Activated naive CD8-positive, alpha-beta T cell treated with anti-CD3 and anti-CD28 coated beads, Interleukin-2, amount 50 U/mL, for 24 hours (primary cell): ENCODE data around the gene TMEM98.
"Not testable (repeated sequence)": the region's sequence is repeated elsewhere in the genome, so short reads cannot be mapped to it uniquely, and the experiment has no call there.

Experiments used
- ATAC-seq: fragments of 150-1000 bp; cut with Tn5 transposase; one replicate; pipeline ENCODE4 v1.10.0; 2021
- DNase-seq: peaks from one replicate; pipeline ENCODE4 v3.0.0; 2021
- H3K27ac Mint-ChIP-seq: one replicate; pipeline ENCODE4 v1.8.0; 2021; ENCODE audit warnings: mild to moderate bottlenecking, mixed read lengths
- H3K27me3 Mint-ChIP-seq: one replicate; pipeline ENCODE4 v1.8.0; 2021; ENCODE audit warnings: mixed read lengths
- H3K36me3 Mint-ChIP-seq: one replicate; pipeline ENCODE4 v1.8.0; 2021; ENCODE audit warnings: low read depth, mixed read lengths
- H3K4me1 Mint-ChIP-seq: one replicate; pipeline ENCODE4 v1.8.0; 2021; ENCODE audit warnings: mixed read lengths
- H3K4me3 Mint-ChIP-seq: one replicate; pipeline ENCODE4 v1.8.0; 2021; ENCODE audit warnings: mild to moderate bottlenecking, moderate library complexity, mixed read lengths
- H3K9me3 Mint-ChIP-seq: one replicate; pipeline ENCODE4 v1.8.0; 2021; ENCODE audit warnings: mixed read lengths

The TMEM98 gene

GRCh38 chr17:32943647-32944191, 15.8 kb downstream of the TMEM98 start:
- no peaks in the 10 kb centered on the region for H3K4me1 Mint-ChIP-seq
- H3K27me3 Mint-ChIP-seq, result peaks cover 5% of the 10 kb centered on the region
- H3K9me3 Mint-ChIP-seq, result no peaks in the 10 kb centered on the region
- no peak overlapping the region for H3K27ac Mint-ChIP-seq
- ATAC-seq (no peak), DNase-seq (no peak)
- no peaks in the 10 kb centered on the region for H3K36me3 Mint-ChIP-seq
- H3K4me3 Mint-ChIP-seq, result no peak overlapping the region

- peaks cover 3% of the 10 kb centered on the region for H3K27me3 Mint-ChIP-seq
- H3K9me3 Mint-ChIP-seq, result no peaks in the 10 kb centered on the region
- H3K4me3 Mint-ChIP-seq, result no peak overlapping the region
- no peaks in the 10 kb centered on the region for H3K36me3 Mint-ChIP-seq
- ATAC-seq (no peak), DNase-seq (no peak)
- no peak overlapping the region for H3K27ac Mint-ChIP-seq
- H3K4me1 Mint-ChIP-seq, result no peaks in the 10 kb centered on the region
Observed at GRCh38 chr17:32944248-32945020, 16.5 kb downstream of the TMEM98 start.

GRCh38 chr17:32946375-32947135, 18.6 kb downstream of the TMEM98 start:
- no peak overlapping the region for H3K27ac Mint-ChIP-seq
- H3K4me3 Mint-ChIP-seq, result no peak overlapping the region
- no peak for DNase-seq
- H3K27me3 Mint-ChIP-seq, result peaks cover under 1% of the 10 kb centered on the region
- no peak for ATAC-seq
- H3K36me3 Mint-ChIP-seq, result no peaks in the 10 kb centered on the region
- H3K4me1 Mint-ChIP-seq, result no peaks in the 10 kb centered on the region
- H3K9me3 Mint-ChIP-seq, result no peaks in the 10 kb centered on the region

- ATAC-seq, result no peak
- Mint-ChIP-seq H3K36me3 (no peaks in the 10 kb centered on the region), H3K9me3 (no peaks in the 10 kb centered on the region), H3K27me3 (peaks cover 7% of the 10 kb centered on the region), H3K4me3 (no peak overlapping the region), H3K27ac (no peak overlapping the region), H3K4me1 (no peaks in the 10 kb centered on the region)
- DNase-seq, result no peak
Observed at GRCh38 chr17:32947736-32948135, 19.8 kb downstream of the TMEM98 start.

- Mint-ChIP-seq H3K9me3 (no peaks in the 10 kb centered on the region), H3K36me3 (no peaks in the 10 kb centered on the region), H3K4me3 (no peak overlapping the region), H3K27ac (no peak overlapping the region), H3K27me3 (peaks cover 7% of the 10 kb centered on the region), H3K4me1 (no peaks in the 10 kb centered on the region)
- no peak for ATAC-seq
- DNase-seq, result no peak
Observed at GRCh38 chr17:32949181-32949580, 21.2 kb downstream of the TMEM98 start.

- H3K4me1 Mint-ChIP-seq, H3K27ac Mint-ChIP-seq, H3K27me3 Mint-ChIP-seq, H3K36me3 Mint-ChIP-seq, ATAC-seq, H3K9me3 Mint-ChIP-seq, DNase-seq, H3K4me3 Mint-ChIP-seq: not testable (repeated sequence)
Observed at GRCh38 chr17:32952491-32952890, 24.5 kb downstream of the TMEM98 start.

- no peak overlapping the region for H3K4me3 Mint-ChIP-seq
- peaks cover 9% of the 10 kb centered on the region for H3K27me3 Mint-ChIP-seq
Observed at GRCh38 chr17:32953045-32953444, 25.1 kb downstream of the TMEM98 start.

GRCh38 chr17:32953857-32954256, 25.9 kb downstream of the TMEM98 start:
- H3K27ac Mint-ChIP-seq, result no peak overlapping the region
- no peak for DNase-seq
- H3K4me1 Mint-ChIP-seq, result no peaks in the 10 kb centered on the region
- no peak overlapping the region for H3K4me3 Mint-ChIP-seq
- no peaks in the 10 kb centered on the region for H3K9me3 Mint-ChIP-seq
- ATAC-seq, result no peak
- peaks cover 11% of the 10 kb centered on the region for H3K27me3 Mint-ChIP-seq
- H3K36me3 Mint-ChIP-seq, result no peaks in the 10 kb centered on the region

More at GRCh38 chr17:32953045-32953444, 25.1 kb downstream of the TMEM98 start:
- no peak for DNase-seq
- ATAC-seq, result no peak
- Mint-ChIP-seq H3K9me3 (no peaks in the 10 kb centered on the region), H3K27ac (no peak overlapping the region), H3K4me1 (no peaks in the 10 kb centered on the region), H3K36me3 (no peaks in the 10 kb centered on the region)

- H3K27ac Mint-ChIP-seq, result no peak overlapping the region
- DNase-seq (no peak), ATAC-seq (no peak)
- H3K27me3 Mint-ChIP-seq, result peaks cover 11% of the 10 kb centered on the region
- no peaks in the 10 kb centered on the region for H3K36me3 Mint-ChIP-seq
- H3K4me3 Mint-ChIP-seq, result no peak overlapping the region
- no peaks in the 10 kb centered on the region for H3K9me3 Mint-ChIP-seq
- H3K4me1 Mint-ChIP-seq, result no peaks in the 10 kb centered on the region
Observed at GRCh38 chr17:32954477-32954876, 26.5 kb downstream of the TMEM98 start.

GRCh38 chr17:32955155-32955554, 27.2 kb downstream of the TMEM98 start:
- no peaks in the 10 kb centered on the region for H3K9me3 Mint-ChIP-seq
- no peak for ATAC-seq
- H3K27ac Mint-ChIP-seq, result no peak overlapping the region
- H3K4me3 Mint-ChIP-seq, result no peak overlapping the region
- H3K4me1 Mint-ChIP-seq, result no peaks in the 10 kb centered on the region
- no peaks in the 10 kb centered on the region for H3K36me3 Mint-ChIP-seq
- no peak for DNase-seq
- H3K27me3 Mint-ChIP-seq, result peaks cover 11% of the 10 kb centered on the region

GRCh38 chr17:32956240-32956970, 28.5 kb downstream of the TMEM98 start:
- H3K9me3 Mint-ChIP-seq, result no peaks in the 10 kb centered on the region

GRCh38 chr17:32958418-32958817, 30.5 kb downstream of the TMEM98 start:
- Mint-ChIP-seq H3K4me1 (no peaks in the 10 kb centered on the region), H3K27ac (no peak overlapping the region), H3K9me3 (no peaks in the 10 kb centered on the region), H3K36me3 (no peaks in the 10 kb centered on the region), H3K27me3 (peaks cover 8% of the 10 kb centered on the region), H3K4me3 (no peak overlapping the region)
- DNase-seq (no peak), ATAC-seq (no peak)

More at GRCh38 chr17:32956240-32956970, 28.5 kb downstream of the TMEM98 start:
- Mint-ChIP-seq H3K27me3 (peaks cover 15% of the 10 kb centered on the region), H3K4me1 (no peaks in the 10 kb centered on the region), H3K4me3 (no peak overlapping the region), H3K27ac (no peak overlapping the region), H3K36me3 (no peaks in the 10 kb centered on the region)
- ATAC-seq (no peak), DNase-seq (no peak)

GRCh38 chr17:32960815-32961214, 32.9 kb downstream of the TMEM98 start:
- Mint-ChIP-seq H3K36me3 (no peaks in the 10 kb centered on the region), H3K27me3 (peaks cover 23% of the 10 kb centered on the region), H3K4me1 (no peaks in the 10 kb centered on the region), H3K27ac (no peak overlapping the region), H3K4me3 (no peak overlapping the region), H3K9me3 (no peaks in the 10 kb centered on the region)
- ATAC-seq (no peak), DNase-seq (no peak)

- no peaks in the 10 kb centered on the region for H3K9me3 Mint-ChIP-seq
- no peaks in the 10 kb centered on the region for H3K4me1 Mint-ChIP-seq
- H3K27me3 Mint-ChIP-seq, result peaks cover 23% of the 10 kb centered on the region
- H3K4me3 Mint-ChIP-seq, result no peak overlapping the region
- DNase-seq (no peak), ATAC-seq (no peak)
- H3K27ac Mint-ChIP-seq, result no peak overlapping the region
- H3K36me3 Mint-ChIP-seq, result no peaks in the 10 kb centered on the region
Observed at GRCh38 chr17:32962320-32962711, 34.4 kb downstream of the TMEM98 start.
